ENCODE results near the gene ORM1.

Gene ORM1

GRCh38 chr9:114341152-114341830, 18.4 kb downstream of the ORM1 start:
- DNase-seq (ENCODE audit: low read depth in 2 of 2, low spot score in 1 of 2), result no peak

- DNase-seq (ENCODE audit: low read depth in 2 of 2, low spot score in 1 of 2), result no peak
Observed at GRCh38 chr9:114341991-114342390, 19.1 kb downstream of the ORM1 start.

GRCh38 chr9:114342755-114343440, 20.0 kb downstream of the ORM1 start:
- DNase-seq (ENCODE audit: low read depth in 2 of 2, low spot score in 1 of 2), result no peak

- no peak for DNase-seq (ENCODE audit: low read depth in 2 of 2, low spot score in 1 of 2)
Observed at GRCh38 chr9:114343471-114344187, 20.7 kb downstream of the ORM1 start.

- DNase-seq (ENCODE audit: low read depth in 2 of 2, low spot score in 1 of 2), result no peak
Observed at GRCh38 chr9:114344188-114344566, 21.3 kb downstream of the ORM1 start.

- DNase-seq (ENCODE audit: low read depth in 2 of 2, low spot score in 1 of 2), result no peak
Observed at GRCh38 chr9:114344692-114345091, 21.8 kb downstream of the ORM1 start.

- no peak for DNase-seq (ENCODE audit: low read depth in 2 of 2, low spot score in 1 of 2)
Observed at GRCh38 chr9:114345493-114346065, 22.7 kb downstream of the ORM1 start.

GRCh38 chr9:114346146-114346545, 23.2 kb downstream of the ORM1 start:
- no peak for DNase-seq (ENCODE audit: low read depth in 2 of 2, low spot score in 1 of 2)

- no peak for DNase-seq (ENCODE audit: low read depth in 2 of 2, low spot score in 1 of 2)
Observed at GRCh38 chr9:114347675-114348074, 24.8 kb downstream of the ORM1 start.

- DNase-seq (ENCODE audit: low read depth in 2 of 2, low spot score in 1 of 2), result no peak
Observed at GRCh38 chr9:114348261-114348905, 25.5 kb downstream of the ORM1 start.

- peak in 1 of 2 donors; percentile 39 for DNase-seq (ENCODE audit: low read depth in 2 of 2, low spot score in 1 of 2)
Observed at GRCh38 chr9:114348906-114349482, 26.1 kb downstream of the ORM1 start.

GRCh38 chr9:114349713-114350480, 27.0 kb downstream of the ORM1 start:
- no peak for DNase-seq (ENCODE audit: low read depth in 2 of 2, low spot score in 1 of 2)

GRCh38 chr9:114350636-114351401, 27.9 kb downstream of the ORM1 start:
- no peak for DNase-seq (ENCODE audit: low read depth in 2 of 2, low spot score in 1 of 2)

- DNase-seq (ENCODE audit: low read depth in 2 of 2, low spot score in 1 of 2), result no peak
Observed at GRCh38 chr9:114351932-114352331, 29.0 kb downstream of the ORM1 start.

GRCh38 chr9:114355821-114356220, 32.9 kb downstream of the ORM1 start:
- no peak for DNase-seq (ENCODE audit: low read depth in 2 of 2, low spot score in 1 of 2)

- DNase-seq (ENCODE audit: low read depth in 2 of 2, low spot score in 1 of 2), result no peak
Observed at GRCh38 chr9:114356792-114357191, 33.9 kb downstream of the ORM1 start.

- DNase-seq (ENCODE audit: low read depth in 2 of 2, low spot score in 1 of 2), result no peak
Observed at GRCh38 chr9:114357360-114357759, 34.5 kb downstream of the ORM1 start.

- DNase-seq (ENCODE audit: low read depth in 2 of 2, low spot score in 1 of 2), result no peak
Observed at GRCh38 chr9:114357911-114358328, 35.0 kb downstream of the ORM1 start.

- no peak for DNase-seq (ENCODE audit: low read depth in 2 of 2, low spot score in 1 of 2)
Observed at GRCh38 chr9:114359801-114360200, 36.9 kb downstream of the ORM1 start.

GRCh38 chr9:114361542-114361941, 38.6 kb downstream of the ORM1 start:
- DNase-seq (ENCODE audit: low read depth in 2 of 2, low spot score in 1 of 2), result no peak
